Neural cell (in vitro differentiated cells): ENCODE data around the gene TMEM147.

Source experiments
- CTCF ChIP-seq: fragments of 450-650 bp; IDR thresholded peaks from 2 replicates; pipeline ENCODE4 v1.5.1; 2014; ENCODE audit warnings: antibody characterized with exemption, mild to moderate bottlenecking, moderate library complexity; ENCODE audit not compliant: poor library complexity, severe bottlenecking
- EP300 ChIP-seq: fragments of 450-650 bp; conservative IDR thresholded peaks from 2 replicates; pipeline ENCODE4 v1.6.1; 2014; ENCODE audit warnings: antibody characterized with exemption, mild to moderate bottlenecking, moderate library complexity; ENCODE audit not compliant: poor library complexity, severe bottlenecking
- EZH2 ChIP-seq: fragments of 200-600, 300-800 bp; shearing (Covaris generic), sonication (generic); IDR thresholded peaks from 2 replicates; pipeline ENCODE4 v1.6.1; 2014; ENCODE audit warnings: antibody characterized with exemption, low read length, borderline replicate concordance, mild to moderate bottlenecking; ENCODE audit not compliant: insufficient read depth, poor library complexity, severe bottlenecking
- MXI1 ChIP-seq: fragments of 450-650 bp; conservative IDR thresholded peaks from 2 replicates; pipeline ENCODE4 v1.6.1; 2014; ENCODE audit warnings: antibody characterized with exemption, mild to moderate bottlenecking; ENCODE audit not compliant: poor library complexity, severe bottlenecking
- POLR2AphosphoS5 ChIP-seq: IDR thresholded peaks from 2 replicates; pipeline ENCODE4 v1.6.1; 2012
- RAD21 ChIP-seq: fragments of 450-650 bp; conservative IDR thresholded peaks from 2 replicates; pipeline ENCODE4 v1.6.1; 2014; ENCODE audit warnings: antibody characterized with exemption, mild to moderate bottlenecking, moderate library complexity
- REST ChIP-seq: IDR thresholded peaks from 2 replicates; pipeline ENCODE4 v1.6.1; 2012; ENCODE audit warnings: borderline replicate concordance
- SMC3 ChIP-seq: fragments of 450-650 bp; conservative IDR thresholded peaks from 2 replicates; pipeline ENCODE4 v1.6.1; 2014; ENCODE audit warnings: antibody characterized with exemption, mild to moderate bottlenecking, moderate library complexity; ENCODE audit not compliant: poor library complexity
- TAF1 ChIP-seq: IDR thresholded peaks from 2 replicates; pipeline ENCODE4 v1.6.1; 2012; ENCODE audit warnings: low read depth

- TF ChIP-seq REST, result no peak
- TF ChIP-seq SMC3, result peak; percentile 1
- no peak for TF ChIP-seq POLR2AphosphoS5
- TF ChIP-seq EZH2, result no peak
- peak; percentile 43 for TF ChIP-seq CTCF
- no peak for TF ChIP-seq MXI1
- no peak for TF ChIP-seq EP300
- TF ChIP-seq TAF1, result no peak
- no peak for TF ChIP-seq RAD21
Observed at GRCh38 chr19:35510626-35510964, 34.8 kb upstream of the TMEM147 start.
